Tibial nerve (tissue), 4 donors: ENCODE measurements around the gene MRPL37.

Experiments used
- CTCF ChIP-seq, 5 experiments: fragments of 200-600 bp in 3 of 5; fragments of 450-650 bp in 2 of 5; sonication (generic) in 3 of 5; IDR thresholded peaks; one replicate each; pipeline ENCODE4 v1.5.1; 2016 to 2019; ENCODE audit warnings: antibody characterized with exemption in 5 of 5, mild to moderate bottlenecking in 3 of 5, moderate library complexity in 2 of 5
- EP300 ChIP-seq, 2 donors: sonication (generic); formaldehyde crosslinking; IDR thresholded peaks; one replicate each; pipeline ENCODE4 v1.6.1; 2017; ENCODE audit warnings: antibody characterized with exemption in 2 of 2, mild to moderate bottlenecking in 1 of 2
- POLR2A ChIP-seq, 2 donors: fragments of 450-650 bp; IDR thresholded peaks; one replicate each; pipeline ENCODE4 v1.6.1; 2017; ENCODE audit warnings: antibody characterized with exemption in 2 of 2, mild to moderate bottlenecking in 2 of 2, moderate library complexity in 2 of 2

GRCh38 chr1:54151013-54151412 lies 49.0 kb upstream of the MRPL37 start:
- TF ChIP-seq CTCF (IDR thresholded peaks at IDR 0.05) (no peak), EP300 (IDR thresholded peaks at IDR 0.05) (no peak), POLR2A (IDR thresholded peaks at IDR 0.05) (no peak)
